GM18508 (cell line): ENCODE results near the gene MADCAM1.

Experiments used
- ATAC-seq: cut with Tn5 transposase; IDR thresholded peaks from one replicate; pipeline ENCODE4 v1.9.1; 2021; ENCODE audit warnings: moderate number of reproducible peaks; ENCODE audit not compliant: insufficient read depth, unreplicated experiment

The MADCAM1 gene

GRCh38 chr19:530134-531008 lies 34.1 kb downstream of the MADCAM1 start:
- ATAC-seq, result no peak

DNA sequence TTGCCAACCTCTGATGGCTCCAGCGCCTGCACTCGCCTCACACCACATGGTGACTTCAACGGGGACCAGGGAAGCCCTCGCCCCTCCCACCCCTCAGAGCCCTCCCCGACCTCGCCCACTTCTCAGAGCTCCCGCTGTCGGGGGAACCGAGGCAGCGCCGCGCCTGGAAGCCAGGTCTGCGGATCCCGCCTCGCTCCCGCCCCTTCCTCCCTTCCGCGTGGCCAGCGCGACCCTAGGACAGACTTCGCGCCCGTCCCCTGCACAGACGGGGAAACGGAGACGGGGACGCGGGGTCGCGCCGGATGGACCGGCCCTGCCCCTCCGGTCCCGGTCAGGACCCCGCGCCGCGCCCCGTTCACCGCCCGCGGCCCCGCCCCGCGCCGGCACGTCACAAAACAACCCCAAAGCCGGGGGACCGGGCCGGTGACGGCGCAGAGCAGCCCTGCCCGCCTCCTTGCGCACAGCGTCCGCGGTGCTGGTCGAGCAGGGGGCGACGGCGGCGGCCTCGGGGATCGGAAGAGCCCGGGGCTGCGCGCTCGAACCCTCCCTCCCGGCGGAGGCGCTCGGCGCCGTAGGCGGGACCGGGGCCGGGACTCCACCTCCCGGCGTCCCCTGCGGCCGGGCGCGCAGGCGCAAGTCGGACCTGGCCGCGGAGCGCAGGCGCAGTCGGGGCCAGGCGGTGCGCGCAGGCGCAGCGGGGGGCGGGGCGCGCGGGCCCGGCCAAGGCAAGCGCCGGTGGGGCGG lies 34.9 kb downstream of the MADCAM1 start:
- no peak for ATAC-seq

- no peak for ATAC-seq
Observed at GRCh38 chr19:531753-532560, 35.7 kb downstream of the MADCAM1 start, which contains the start of gene CDC34. Gene CDC34 (plus strand): TSS chr19:531760. CDS start chr19:531932, 172 bp downstream.

DNA sequence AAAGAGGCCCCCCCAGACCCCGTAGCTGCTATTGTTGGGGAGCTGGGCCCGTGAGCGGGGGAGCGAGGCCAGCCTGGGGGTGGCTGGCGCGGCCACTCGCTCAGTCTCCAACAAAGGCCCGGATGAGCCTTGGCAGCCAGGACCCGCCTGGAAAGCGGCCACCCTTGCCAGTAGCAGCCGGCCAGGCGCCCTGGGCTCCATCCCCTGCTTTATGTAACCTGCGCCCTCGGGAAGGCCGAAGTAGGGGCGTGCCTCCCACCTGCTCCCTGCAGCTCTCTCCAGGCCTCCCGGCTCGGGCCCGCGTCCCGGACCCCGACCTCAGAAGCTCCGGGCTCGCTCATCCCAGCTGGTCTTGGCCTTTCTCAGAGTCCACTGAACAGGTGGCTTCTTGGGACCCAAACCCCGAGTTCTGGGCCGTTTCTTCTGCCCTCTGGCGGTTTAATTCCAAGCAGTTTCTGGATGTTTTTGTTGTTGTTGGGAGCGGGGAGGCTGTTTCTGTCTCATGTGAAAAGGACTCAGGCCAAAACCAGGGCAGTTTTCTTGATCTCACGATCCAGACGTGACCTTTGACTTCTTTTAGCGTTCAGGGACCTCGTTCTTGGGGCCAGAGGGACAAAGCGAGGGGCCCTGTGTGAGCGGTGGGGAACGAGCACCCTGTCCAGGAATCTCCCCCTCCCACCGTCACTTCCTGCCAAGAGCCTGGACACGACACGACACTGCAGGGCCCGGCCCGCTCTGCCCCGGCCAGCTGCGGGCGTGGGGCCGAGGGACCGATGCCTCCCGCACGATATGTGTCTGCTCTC lies 36.5 kb downstream of the MADCAM1 start:
- ATAC-seq, result no peak

DNA sequence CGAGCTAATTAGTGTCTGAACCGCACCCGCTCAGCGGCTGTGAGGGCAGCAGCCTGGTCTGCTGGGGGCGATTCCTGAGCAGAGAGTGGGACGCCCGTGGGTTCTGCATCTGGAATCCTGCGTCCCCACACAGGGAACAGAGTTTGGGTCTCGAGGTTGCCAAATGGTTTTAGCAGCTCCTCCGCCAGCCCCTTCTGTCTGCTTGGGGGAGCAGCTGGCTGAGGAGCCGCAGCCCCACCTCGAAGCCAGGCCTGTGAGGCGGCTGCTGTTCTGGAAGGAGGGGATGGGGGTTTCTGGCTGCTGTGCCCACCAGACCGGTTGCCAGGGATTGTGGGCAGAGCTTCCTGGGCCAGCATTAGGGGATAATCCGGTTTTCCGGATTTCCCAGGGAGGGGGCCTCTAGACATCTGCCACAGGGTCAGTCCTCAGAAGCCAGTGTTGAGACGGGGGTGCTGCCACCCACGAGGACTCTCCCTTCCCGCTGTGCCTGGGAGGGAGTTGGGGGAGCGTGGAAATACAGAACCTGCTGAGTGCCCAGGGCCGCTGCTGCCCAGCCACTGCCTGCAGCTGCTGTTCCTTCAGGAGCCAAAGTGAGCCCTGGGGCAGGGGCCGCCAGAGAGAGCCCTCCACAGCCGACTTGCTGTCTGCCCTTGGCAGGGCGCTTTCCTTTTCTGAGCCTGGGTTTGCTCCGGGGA lies 37.2 kb downstream of the MADCAM1 start:
- no peak for ATAC-seq

- no peak for ATAC-seq
Observed at GRCh38 chr19:534088-534487, 37.8 kb downstream of the MADCAM1 start.

- ATAC-seq, result no peak
Observed at GRCh38 chr19:535017-535835, 38.9 kb downstream of the MADCAM1 start.

GRCh38 chr19:536031-536880 lies 40.0 kb downstream of the MADCAM1 start:
- no peak for ATAC-seq

GRCh38 chr19:536881-537404 lies 40.7 kb downstream of the MADCAM1 start:
- no peak for ATAC-seq

GRCh38 chr19:538641-539428 lies 42.5 kb downstream of the MADCAM1 start:
- no peak for ATAC-seq

GRCh38 chr19:539429-540030 lies 43.2 kb downstream of the MADCAM1 start:
- ATAC-seq, result no peak

- ATAC-seq, result no peak
Observed at GRCh38 chr19:540867-541637, 44.8 kb downstream of the MADCAM1 start.

- no peak for ATAC-seq
Observed at GRCh38 chr19:541699-542098, 45.4 kb downstream of the MADCAM1 start.

DNA sequence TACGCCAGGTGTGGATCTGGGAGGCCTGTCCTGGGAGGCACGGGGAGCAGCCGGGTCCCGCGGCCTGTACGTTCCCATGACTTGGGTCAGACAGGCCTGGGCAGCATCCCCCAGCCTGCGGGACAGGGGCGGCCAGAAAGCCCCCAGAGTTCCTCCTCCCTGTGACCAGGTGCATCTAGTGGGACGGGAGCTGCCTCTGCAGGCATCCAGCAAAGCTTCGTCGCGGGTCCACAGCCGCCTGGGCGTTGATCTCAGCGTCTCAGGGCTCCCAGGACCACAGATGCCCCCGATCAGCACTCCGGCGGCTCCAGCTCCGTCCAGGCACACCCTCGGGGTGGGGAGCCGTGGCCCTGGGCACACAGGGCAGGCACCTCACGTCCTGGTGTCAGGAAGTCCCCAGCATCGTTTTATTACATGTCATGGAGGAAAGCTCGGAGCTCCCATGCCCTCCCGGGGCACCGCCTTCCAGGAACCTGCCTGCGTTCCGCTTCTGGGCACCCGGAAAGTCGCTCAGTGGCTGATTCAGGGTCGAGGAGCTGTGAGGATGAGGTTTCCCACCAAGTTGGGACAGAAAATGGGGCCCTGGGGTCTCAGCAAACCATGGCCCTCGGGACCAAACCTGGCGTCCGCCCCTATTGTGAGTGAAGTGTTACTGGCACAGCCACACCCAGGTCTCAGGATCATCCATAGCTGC lies 46.0 kb downstream of the MADCAM1 start:
- no peak for ATAC-seq
